H1 (cell line): Measurements from ENCODE around the gene SHISA9. TPM values are rescaled to one million over a fixed set of nuclear protein-coding genes. Genes with fewer than 3 reads are reported as not detected.

Experiments
- CTCF ChIA-PET: fragments of 300-600 bp; sonication (Branson Sonifier 250); formaldehyde crosslinking; loops from one replicate; lab custom pipeline; 2021; ENCODE audit not compliant: partially characterized antibody; lab: Charles Lee
- POLR2A ChIA-PET: fragments of 300-600 bp; sonication (Branson Sonifier 250); formaldehyde crosslinking; loops from one replicate; lab custom pipeline; 2021; ENCODE audit warnings: inconsistent platforms; ENCODE audit not compliant: partially characterized antibody; lab: Charles Lee
- DNase-seq, 2 experiments: peaks; one replicate each; pipeline versions ENCODE4 v3.0.0 to v3.0.0-alpha.2; 2010 to 2022; ENCODE audit warnings: low spot score in 2 of 2, low read depth in 1 of 2, mixed read lengths in 1 of 2
- FAIRE-seq: peaks from 2 replicates; lab custom pipeline; 2011; peaks lifted over from hg19 to GRCh38; lab: Jason Lieb, UNC
- H2AFZ ChIP-seq: 2 replicates; pipeline ENCODE4 v1.8.1; 2012; ENCODE audit warnings: low read length, inconsistent platforms
- H2AK5ac ChIP-seq: 2 replicates; pipeline ENCODE4 v1.6.1; 2013; ENCODE audit warnings: low read depth, low read length
- H2BK120ac ChIP-seq: replicated peaks from 2 replicates; pipeline ENCODE3; 2013; ENCODE audit warnings: low read depth, low read length, inconsistent platforms
- H2BK12ac ChIP-seq: 2 replicates; pipeline ENCODE4 v1.6.1; 2013; ENCODE audit warnings: low read depth, low read length
- H2BK15ac ChIP-seq: 2 replicates; pipeline ENCODE4 v1.6.1; 2013; ENCODE audit warnings: low read length
- H2BK20ac ChIP-seq: 2 replicates; pipeline ENCODE4 v1.6.1; 2013; ENCODE audit warnings: low read length
- H2BK5ac ChIP-seq: 2 replicates; pipeline ENCODE4 v1.6.1; 2013; ENCODE audit warnings: low read depth, low read length
- H3K14ac ChIP-seq: 2 replicates; pipeline ENCODE4 v1.6.1; 2013; ENCODE audit warnings: inconsistent platforms; ENCODE audit not compliant: insufficient read length
- H3K18ac ChIP-seq: 2 replicates; pipeline ENCODE4 v1.6.1; 2013; ENCODE audit warnings: low read length; ENCODE audit errors: extremely low read depth
- H3K23ac ChIP-seq: 2 replicates; pipeline ENCODE4 v1.6.1; 2013; ENCODE audit warnings: inconsistent platforms; ENCODE audit not compliant: insufficient read length
- H3K23me2 ChIP-seq: 2 replicates; pipeline ENCODE4 v1.6.1; 2013; ENCODE audit warnings: low read depth, low read length
- H3K27ac ChIP-seq: 2 replicates; pipeline ENCODE4 v1.6.1; 2011; ENCODE audit warnings: low read depth, low read length, inconsistent platforms
- H3K27me3 ChIP-seq, 4 experiments: replicated peaks in 1 of 4; 1 replicate in 1 of 4; 2 replicates in 3 of 4; pipeline versions ENCODE4 v1.6.1 to v1.8.1; 2011 to 2013; ENCODE audit warnings: low read length in 3 of 4, mild to moderate bottlenecking in 3 of 4, inconsistent platforms in 2 of 4, mixed read lengths in 2 of 4, moderate library complexity in 1 of 4; ENCODE audit not compliant: control insufficient read depth in 3 of 4, insufficient read depth in 3 of 4; ENCODE audit errors: extremely low read depth in 1 of 4
- H3K36me3 ChIP-seq, 4 experiments: 2 replicates each; pipeline versions ENCODE4 v1.6.1 to v1.8.1; 2011 to 2013; ENCODE audit warnings: mild to moderate bottlenecking in 4 of 4, low read length in 3 of 4, moderate library complexity in 2 of 4, control low read depth in 1 of 4, inconsistent platforms in 1 of 4; ENCODE audit not compliant: insufficient read depth in 4 of 4, control insufficient read depth in 2 of 4
- H3K4ac ChIP-seq: replicated peaks from 2 replicates; pipeline ENCODE3; 2013; ENCODE audit warnings: low read length, low read depth, mixed read lengths, inconsistent platforms; ENCODE audit not compliant: insufficient read length
- H3K4me1 ChIP-seq, 4 experiments: replicated peaks in 1 of 4; 1 replicate in 1 of 4; 2 replicates in 3 of 4; pipeline versions ENCODE4 v1.6.1 to v1.8.1; 2011 to 2013; ENCODE audit warnings: low read length in 3 of 4, inconsistent platforms in 2 of 4, mixed read lengths in 1 of 4; ENCODE audit not compliant: insufficient read depth in 4 of 4, control insufficient read depth in 3 of 4
- H3K4me2 ChIP-seq, 2 experiments: 2 replicates each; pipeline versions ENCODE4 v1.6.1 to v1.8.1; 2011 to 2013; ENCODE audit warnings: low read depth in 2 of 2, low read length in 2 of 2, control low read depth in 1 of 2, inconsistent platforms in 1 of 2, mild to moderate bottlenecking in 1 of 2; ENCODE audit not compliant: insufficient read depth in 1 of 2
- H3K4me3 ChIP-seq, 4 experiments: fragments of 200-600, 300-600 bp in 1 of 4; sonication (generic), shearing (Covaris generic), sonication (Bioruptor Twin) in 1 of 4; 2 replicates each; pipeline versions ENCODE4 v1.5.1 to v1.8.1; 2011 to 2016; ENCODE audit warnings: low read length in 4 of 4, low read depth in 3 of 4, control low read depth in 2 of 4, inconsistent platforms in 2 of 4, mild to moderate bottlenecking in 2 of 4, mixed read lengths in 1 of 4, moderate library complexity in 1 of 4; ENCODE audit not compliant: insufficient read depth in 2 of 4; ENCODE audit errors: extremely low read depth in 1 of 4
- H3K56ac ChIP-seq: replicated peaks from 2 replicates; pipeline ENCODE3; 2013; ENCODE audit warnings: low read depth, mild to moderate bottlenecking, mixed read lengths, low read length, inconsistent platforms; ENCODE audit not compliant: insufficient read length
- H3K79me1 ChIP-seq: 2 replicates; pipeline ENCODE4 v1.6.1; 2013; ENCODE audit warnings: low read depth, low read length, control low read depth
- H3K79me2 ChIP-seq, 2 experiments: 2 replicates each; pipeline versions ENCODE4 v1.6.1 to v1.8.1; 2012 to 2013; ENCODE audit warnings: low read length in 2 of 2, mild to moderate bottlenecking in 2 of 2, inconsistent platforms in 1 of 2; ENCODE audit not compliant: insufficient read depth in 2 of 2, control insufficient read depth in 1 of 2
- H3K9ac ChIP-seq, 4 experiments: replicated peaks in 1 of 4; 1 replicate in 1 of 4; 2 replicates in 3 of 4; pipeline versions ENCODE4 v1.6.1 to v1.8.1; 2011 to 2013; ENCODE audit warnings: low read depth in 3 of 4, low read length in 3 of 4, control low read depth in 2 of 4, mild to moderate bottlenecking in 2 of 4, moderate library complexity in 2 of 4, inconsistent platforms in 1 of 4; ENCODE audit errors: extremely low read depth in 1 of 4
- H3K9me3 ChIP-seq, 2 experiments: 2 replicates each; pipeline versions ENCODE4 v1.6.1 to v1.8.1; 2012 to 2013; ENCODE audit warnings: mild to moderate bottlenecking in 2 of 2, moderate library complexity in 2 of 2, control low read depth in 1 of 2, inconsistent platforms in 1 of 2, low read depth in 1 of 2, low read length in 1 of 2, mixed read lengths in 1 of 2; ENCODE audit not compliant: insufficient read depth in 2 of 2
- H4K20me1 ChIP-seq, 2 experiments: replicated peaks in 1 of 2; 2 replicates each; pipeline versions ENCODE3 to v1.8.1; 2011 to 2013; ENCODE audit warnings: inconsistent platforms in 2 of 2, low read length in 2 of 2, mild to moderate bottlenecking in 1 of 2; ENCODE audit not compliant: insufficient read depth in 2 of 2, control insufficient read depth in 1 of 2
- H4K5ac ChIP-seq: 2 replicates; pipeline ENCODE4 v1.6.1; 2013; ENCODE audit warnings: low read length, low read depth, mixed read lengths, inconsistent platforms; ENCODE audit not compliant: insufficient read length
- H4K8ac ChIP-seq: 2 replicates; pipeline ENCODE4 v1.8.0; 2013; ENCODE audit warnings: mild to moderate bottlenecking, moderate library complexity, low read length, inconsistent platforms; ENCODE audit not compliant: insufficient read depth; ENCODE audit errors: extremely low read depth
- H4K91ac ChIP-seq: replicated peaks from 2 replicates; pipeline ENCODE3; 2013; ENCODE audit warnings: low read length, mixed read lengths, inconsistent platforms; ENCODE audit not compliant: insufficient read length
- KDM1A ChIP-seq: fragments of 200-600, 300-600 bp; sonication (generic); IDR thresholded peaks from 2 replicates; pipeline ENCODE4 v1.7.1; 2016; ENCODE audit warnings: mild to moderate bottlenecking, low read length, borderline replicate concordance
- RAD21 ChIP-seq, 2 experiments: IDR thresholded peaks in 1 of 2; conservative IDR thresholded peaks in 1 of 2; 2 replicates each; pipeline ENCODE4 v1.6.1; 2011; ENCODE audit warnings: low read depth in 2 of 2, low read length in 2 of 2, improper control_type of control experiment in 1 of 2, inconsistent platforms in 1 of 2, mild to moderate bottlenecking in 1 of 2, moderate library complexity in 1 of 2
- TEAD4 ChIP-seq: IDR thresholded peaks from 2 replicates; pipeline ENCODE4 v1.6.1; 2012; ENCODE audit warnings: low read depth, low read length, inconsistent platforms, mixed read lengths
- WGBS, 2 experiments: shearing (Covaris generic) in 1 of 2; methylation state at CpG; one replicate each; pipeline versions ENCODE4 v1.1.6 to v1.1.7; 2013 to 2015; ENCODE audit warnings: low lambda C conversion rate in 2 of 2, mixed read lengths in 2 of 2, inconsistent platforms in 1 of 2, low coverage in 1 of 2, missing lambda C conversion rate in 1 of 2; ENCODE audit not compliant: insufficient replicate concordance in 2 of 2, insufficient coverage in 1 of 2, insufficient read length in 1 of 2; ENCODE audit errors: extremely low coverage in 1 of 2, missing lambda C conversion rate in 1 of 2; 5-methylcytosine and 5-hydroxymethylcytosine counted together
- polyA plus RNA-seq, 7 experiments: library from polyadenylated mRNA; depleted of rRNA in 3 of 7; stranded (reverse) in 5 of 7; unstranded in 2 of 7; fragments of >200 nt in 5 of 7; fragments of 200-250 nt in 2 of 7; gene quantifications; 1 replicate in 5 of 7; 2 replicates in 1 of 7; 4 replicates in 1 of 7; pipeline versions ENCODE4 v1.2.1 to v1.2.3, GENCODE V29; 2011 to 2013; ENCODE audit warnings: missing spikeins in 2 of 7, mixed read lengths in 2 of 7
- total RNA-seq: library from RNA; stranded (reverse); fragmentation: NEBNext Ultra II Directional; extraction: Animal tissue kit (Norgen Biotek cat#: 25700); gene quantifications from 2 replicates; pipeline ENCODE4 v1.2.1, GENCODE V29; 2021

Gene SHISA9
- total and polyA plus RNA-seq, 2 of the 8 experiments (the other 6 are each of a cell fraction or from before 2014, with no cell fraction given): 25.6 to 39.8 TPM

GRCh38 chr16:13236308-13236707 lies 334.9 kb downstream of the SHISA9 start:
- no peaks in the 10 kb centered on the region for H3K79me2 ChIP-seq
- CTCF ChIA-PET: no interaction called here

More at GRCh38 chr16:13236308-13236707, 334.9 kb downstream of the SHISA9 start:
- Histone ChIP-seq H3K9me3 (no peaks in the 10 kb centered on the region), H3K4me3 (no peak overlapping the region), H2BK20ac (0 out of 2 replicates have a peak overlapping the region, but pooled peaks have one; percentile 18), H3K79me1 (no peaks in the 10 kb centered on the region), H3K27ac (no peak overlapping the region), H3K4ac (no peak overlapping the region), H3K23me2 (no peaks in the 10 kb centered on the region), H4K5ac (no peak overlapping the region), H3K36me3 (no peaks in the 10 kb centered on the region), H3K4me1 (peaks cover 0 to 8% (median 2%) of the 10 kb centered on the region in 4 experiments; a peak in 5 of 7 replicates), H3K4me2 (no peak overlapping the region), H2BK5ac (peak overlapping the region; percentile 35; the same call in 1 of the 2 replicates), H3K9ac (no peak overlapping the region), H3K27me3 (no peaks in the 10 kb centered on the region), H3K56ac (no peak overlapping the region), H2AK5ac (no peak overlapping the region), H2BK15ac (no peak overlapping the region), H3K14ac (no peak overlapping the region), H3K23ac (no peak overlapping the region), H4K20me1 (no peaks in the 10 kb centered on the region), H2BK120ac (no peak overlapping the region), H4K91ac (no peak overlapping the region), H2BK12ac (peak overlapping the region; percentile 39; the same call in 1 of the 2 replicates), H3K18ac (no peak overlapping the region), H2AFZ (no peak overlapping the region), H4K8ac (no peak overlapping the region)
- POLR2A ChIA-PET: no interaction called here
- WGBS, 2 experiments: 91% methylated on average over 6 of the region's 6 CpGs; no CpG with 5 or more reads in 1 of the 2 experiments
- no peak for FAIRE-seq
- DNase-seq: no peak
- TF ChIP-seq RAD21 (IDR thresholded peaks at IDR 0.05 in 1 of 2, conservative IDR thresholded peaks at IDR 0.05 in 1 of 2; ENCODE audit: low read depth in 2 of 2, low read length in 2 of 2): no peak
- TF ChIP-seq TEAD4: no peak
- no peak for TF ChIP-seq KDM1A
